Caco-2 (cell line): ENCODE measurements around the gene PMM1. TPM values are rescaled to one million over a fixed set of nuclear protein-coding genes. Genes with fewer than 3 reads are reported as not detected.

Source experiments
- BruUV-seq: library from RNA; stranded (reverse); fragments of 400-500 nt; replicated peaks from 2 replicates; lab custom pipeline; 2021; lab: Mats Ljungman, UMichigan
- CTCF ChIA-PET: fragments of 300-600 bp; sonication (Branson Sonifier 250); formaldehyde crosslinking; loops from one replicate; lab custom pipeline; 2022; ENCODE audit warnings: antibody characterized with exemption; lab: Charles Lee
- POLR2A ChIA-PET: fragments of 300-600 bp; sonication (Branson Sonifier 250); formaldehyde crosslinking; loops from one replicate; lab custom pipeline; 2022; ENCODE audit warnings: antibody characterized with exemption; lab: Charles Lee
- DNase-seq, 2 experiments: peaks; one replicate each; pipeline versions ENCODE4 v3.0.0 to v3.0.0-alpha.2; 2020 to 2022
- H3K27me3 ChIP-seq: replicated peaks from 2 replicates; pipeline ENCODE4 v1.6.0; 2011; ENCODE audit warnings: low read length; ENCODE audit not compliant: control insufficient read depth, insufficient read depth
- H3K36me3 ChIP-seq: 2 replicates; pipeline ENCODE4 v1.5.1; 2011; ENCODE audit warnings: low read length; ENCODE audit not compliant: control insufficient read depth, insufficient read depth
- H3K4me1 ChIP-seq: fragments of 250-450 bp; sonication (Bioruptor Pico); 2 replicates; pipeline ENCODE4 v1.5.1; 2020; ENCODE audit warnings: mild to moderate bottlenecking
- H3K4me3 ChIP-seq: 2 replicates; pipeline ENCODE4 v1.5.1; 2011; ENCODE audit warnings: low read depth, mild to moderate bottlenecking, control low read depth, low read length
- H3K9me3 ChIP-seq: fragments of 250-450 bp; sonication (Bioruptor Pico); 2 replicates; pipeline ENCODE4 v1.5.1; 2020; ENCODE audit warnings: mild to moderate bottlenecking, moderate library complexity
- H3K27ac Mint-ChIP-seq: one replicate; pipeline ENCODE4 v1.8.0; 2022; ENCODE audit warnings: mixed read lengths; ENCODE audit not compliant: unreplicated experiment
- H3K27me3 Mint-ChIP-seq: one replicate; pipeline ENCODE4 v1.8.0; 2022; ENCODE audit warnings: mixed read lengths; ENCODE audit not compliant: insufficient read depth, unreplicated experiment
- H3K36me3 Mint-ChIP-seq: one replicate; pipeline ENCODE4 v1.8.0; 2022; ENCODE audit warnings: mild to moderate bottlenecking, mixed read lengths; ENCODE audit not compliant: insufficient read depth, unreplicated experiment
- H3K4me1 Mint-ChIP-seq: one replicate; pipeline ENCODE4 v1.8.0; 2022; ENCODE audit warnings: low read depth, mixed read lengths; ENCODE audit not compliant: unreplicated experiment
- H3K4me3 Mint-ChIP-seq: one replicate; pipeline ENCODE4 v1.8.0; 2022; ENCODE audit warnings: mild to moderate bottlenecking, moderate library complexity, mixed read lengths; ENCODE audit not compliant: unreplicated experiment
- H3K9me3 Mint-ChIP-seq: one replicate; pipeline ENCODE4 v1.8.0; 2022; ENCODE audit warnings: mixed read lengths; ENCODE audit not compliant: unreplicated experiment
- CTCF ChIP-seq, 2 experiments: fragments of 200-600 bp in 1 of 2; IDR thresholded peaks; 1 replicate in 1 of 2; 2 replicates in 1 of 2; pipeline versions ENCODE4 v1.5.1 to v1.8.0; 2011 to 2022; ENCODE audit warnings: antibody characterized with exemption in 1 of 2, control low read depth in 1 of 2, inconsistent platforms in 1 of 2, low read depth in 1 of 2, low read length in 1 of 2, mild to moderate bottlenecking in 1 of 2, moderate library complexity in 1 of 2; ENCODE audit not compliant: insufficient read depth in 1 of 2, severe bottlenecking in 1 of 2, unreplicated experiment in 1 of 2
- intact Hi-C: fragments of 100-400 bp; cut with micrococcal nuclease; formaldehyde crosslinking; loops from one replicate; pipeline ENCODE4 v1.10.0; 2022; ENCODE audit not compliant: unreplicated experiment
- total RNA-seq: library from RNA; stranded (reverse); gene quantifications from 2 replicates; pipeline ENCODE4 v1.2.3, GENCODE V29; 2022

The PMM1 gene
- total RNA-seq, 1 experiment from 2014 or later, result 29.6 TPM

- Histone ChIP-seq H3K36me3 (no peaks in the 10 kb centered on the region), H3K27me3 (no peaks in the 10 kb centered on the region), H3K4me1 (peaks cover 17% of the 10 kb centered on the region), H3K9me3 (no peaks in the 10 kb centered on the region), H3K4me3 (peak within 1 kb of the TSS; percentile 98)
- Mint-ChIP-seq H3K27me3 (no peaks in the 10 kb centered on the region), H3K9me3 (no peaks in the 10 kb centered on the region), H3K4me3 (peak within 1 kb of the TSS; percentile 90), H3K4me1 (no peaks in the 10 kb centered on the region), H3K36me3 (peaks cover 59% of the 10 kb centered on the region), H3K27ac (peak within 1 kb of the TSS; percentile 98)
- CTCF ChIA-PET, result interaction anchor here (0.6 to 1.4 kb wide), 3 partner anchors 14 to 77 kb away, joined by 3 to 7 read pairs (median 7); partner anchors contain the start of gene PMM1
- TF ChIP-seq CTCF (IDR thresholded peaks at IDR 0.05; ENCODE audit: insufficient read depth in 1 of 2, low read depth in 1 of 2, low read length in 1 of 2, severe bottlenecking in 1 of 2, unreplicated experiment in 1 of 2), result no peak
- POLR2A ChIA-PET, result interaction anchor here (0.6 to 2.0 kb wide), 10 partner anchors 16 to 239 kb away, joined by 3 to 27 read pairs (median 6); partner anchors contain the start of genes PMM1, SREBF2 and TEF
- DNase-seq, result peak; percentile 68 to 71
- intact Hi-C loops, result loop anchor here (1.0 kb wide), 1 partner anchor 30 kb away; no protein-coding TSS in a partner anchor
- no TSS peak for BruUV-seq
Measured at GRCh38 chr22:41620589-41621098, 31.0 kb upstream of the PMM1 start, which contains the start of gene DESI1. Gene DESI1 (minus strand): TSS chr22:41621043. CDS start chr22:41620839, 204 bp downstream.

- H3K4me1 ChIP-seq, result peaks cover 17% of the 10 kb centered on the region
- DNase-seq, result peak; percentile 61 to 62
- BruUV-seq, result no TSS peak
Measured at GRCh38 chr22:41619979-41620588, 30.4 kb upstream of the PMM1 start.

More at GRCh38 chr22:41619979-41620588, 30.4 kb upstream of the PMM1 start:
- no peaks in the 10 kb centered on the region for H3K9me3 Mint-ChIP-seq
- ChIA-PET CTCF (interaction anchor here (0.6 to 1.4 kb wide), 2 partner anchors 14 to 77 kb away, joined by 3 to 7 read pairs; no protein-coding TSS in a partner anchor), POLR2A (interaction anchor here (0.6 to 1.6 kb wide), 4 partner anchors 30 to 239 kb away, joined by 3 to 10 read pairs (median 6); partner anchors contain the start of genes PMM1, SREBF2 and TEF)
- intact Hi-C loops, result no loop called here
- H3K4me3 ChIP-seq, result peak overlapping the region; percentile 98
- no peaks in the 10 kb centered on the region for H3K27me3 Mint-ChIP-seq
- H3K27me3 ChIP-seq, result no peaks in the 10 kb centered on the region
- peak overlapping the region; percentile 98 for H3K27ac Mint-ChIP-seq
- H3K9me3 ChIP-seq, result no peaks in the 10 kb centered on the region
- no peaks in the 10 kb centered on the region for H3K4me1 Mint-ChIP-seq
- peak overlapping the region; percentile 90 for H3K4me3 Mint-ChIP-seq
- H3K36me3 ChIP-seq, result no peaks in the 10 kb centered on the region
- peaks cover 53% of the 10 kb centered on the region for H3K36me3 Mint-ChIP-seq
- TF ChIP-seq CTCF (IDR thresholded peaks at IDR 0.05; ENCODE audit: insufficient read depth in 1 of 2, low read depth in 1 of 2, low read length in 1 of 2, severe bottlenecking in 1 of 2, unreplicated experiment in 1 of 2), result peak in 1 of 2 experiments; percentile 7
